Renal cortical epithelial cell (primary cell): ENCODE data around the gene SSX4B. TPM values are rescaled to one million over a fixed set of nuclear protein-coding genes. Genes with fewer than 3 reads are reported as not detected.
"Not testable (repeated sequence)": the region's sequence is repeated elsewhere in the genome, so short reads cannot be mapped to it uniquely, and the experiment has no call there.

ENCODE experiments used
- DNase-seq: peaks from one replicate; pipeline ENCODE4 v3.0.0-alpha.2; 2011; ENCODE audit warnings: low read depth
- total RNA-seq: library from RNA; depleted of rRNA; stranded (reverse); fragments of >200 nt; gene quantifications from 2 replicates; pipeline ENCODE4 v1.2.3, GENCODE V29; 2014

Gene SSX4B, protein sequence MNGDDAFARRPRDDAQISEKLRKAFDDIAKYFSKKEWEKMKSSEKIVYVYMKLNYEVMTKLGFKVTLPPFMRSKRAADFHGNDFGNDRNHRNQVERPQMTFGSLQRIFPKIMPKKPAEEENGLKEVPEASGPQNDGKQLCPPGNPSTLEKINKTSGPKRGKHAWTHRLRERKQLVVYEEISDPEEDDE
- total RNA-seq: not detected in 2 replicates

DNA sequence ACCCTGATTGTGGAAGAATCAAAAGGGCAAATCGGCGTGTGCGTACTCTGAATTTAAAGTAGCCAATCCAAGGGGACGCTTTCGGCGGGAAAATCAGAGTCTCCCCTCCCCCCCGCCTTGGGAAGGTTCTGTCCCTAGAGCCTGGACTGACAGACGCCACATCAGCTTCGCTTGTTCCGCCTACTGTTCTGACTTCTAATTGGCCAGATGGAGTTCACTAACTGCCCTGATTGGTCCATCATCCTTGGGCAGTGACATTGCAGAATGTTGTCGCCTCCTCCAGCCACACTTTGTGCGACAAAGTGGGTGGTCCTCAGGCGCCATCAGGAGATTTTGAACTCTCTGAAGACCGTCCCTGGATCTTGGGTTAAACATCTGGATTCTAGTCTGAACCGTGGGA, at the start of gene SSX4B:
Gene SSX4B (minus strand): TSS at position 101 of the 400 bp plus-strand sequence. CDS start 588 bp downstream, outside the sequence.
- DNase-seq: not testable (repeated sequence)

GRCh38 chrX:48460606-48461005, 48.8 kb upstream of the SSX4B start:
- DNase-seq: no peak

GRCh38 chrX:48460031-48460430, 48.3 kb upstream of the SSX4B start:
- no peak for DNase-seq

DNA sequence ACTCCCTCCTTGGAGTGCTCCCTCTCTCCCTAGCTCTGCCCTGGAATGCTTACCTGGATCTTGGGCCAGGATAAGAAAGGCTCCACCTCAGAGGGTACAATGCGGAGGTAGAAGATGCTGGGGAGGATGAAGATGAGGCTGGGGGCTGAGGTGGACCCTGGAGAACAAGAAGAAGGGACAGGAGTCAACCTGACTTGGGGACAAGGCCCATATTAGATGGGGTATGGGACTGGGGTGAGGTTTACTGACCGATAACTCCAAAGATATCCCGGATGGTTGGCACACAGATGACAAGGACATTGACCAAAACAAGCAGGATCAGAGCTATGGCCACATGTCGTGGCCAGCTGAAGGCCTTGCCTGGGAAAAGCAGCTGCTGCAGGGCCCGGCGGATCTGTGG, 47.7 kb upstream of the SSX4B start:
- DNase-seq: no peak

DNA sequence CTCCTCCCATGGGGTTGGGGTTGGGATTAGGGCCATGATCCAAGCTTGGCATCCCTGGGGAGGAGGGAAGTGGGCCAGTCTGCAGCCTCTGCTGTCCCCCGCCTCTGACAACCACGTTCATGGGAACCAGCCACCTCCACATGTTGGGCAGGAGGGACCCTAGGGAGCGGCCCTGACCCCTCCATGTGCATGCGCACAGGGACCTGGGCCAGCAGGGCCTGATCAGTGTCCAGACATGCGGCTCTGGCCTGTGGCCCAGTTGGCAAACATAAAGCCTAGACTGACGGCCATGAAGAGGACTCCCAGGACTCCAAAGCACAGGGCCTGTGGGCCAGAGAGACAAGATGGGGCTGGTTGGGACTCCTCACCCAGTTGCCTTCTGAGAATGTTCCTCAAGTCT, 47.0 kb upstream of the SSX4B start:
- no peak for DNase-seq

- DNase-seq: no peak
These were observed 45.0 kb upstream of the SSX4B start for GRCh38 chrX:48456628-48457331.

DNA sequence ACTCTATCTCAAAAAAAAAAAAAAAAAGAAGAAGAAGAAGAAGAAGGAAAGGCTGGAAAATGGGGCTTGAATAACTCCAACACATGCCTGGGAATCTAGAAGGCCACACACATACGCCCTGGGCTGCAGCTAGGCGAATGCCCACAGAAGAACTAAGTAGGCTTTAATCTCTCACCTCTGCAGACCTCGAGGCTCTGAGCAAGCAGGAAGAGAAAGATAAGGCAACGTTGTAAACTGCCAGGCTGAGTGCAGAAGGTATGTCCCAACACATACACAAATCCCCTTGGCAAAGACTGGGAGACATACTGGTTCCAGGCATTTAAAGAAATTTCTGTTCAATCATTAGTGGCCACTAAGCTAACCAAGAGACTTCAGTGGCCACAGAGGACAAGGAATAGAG, 39.9 kb upstream of the SSX4B start:
- DNase-seq: no peak

DNA sequence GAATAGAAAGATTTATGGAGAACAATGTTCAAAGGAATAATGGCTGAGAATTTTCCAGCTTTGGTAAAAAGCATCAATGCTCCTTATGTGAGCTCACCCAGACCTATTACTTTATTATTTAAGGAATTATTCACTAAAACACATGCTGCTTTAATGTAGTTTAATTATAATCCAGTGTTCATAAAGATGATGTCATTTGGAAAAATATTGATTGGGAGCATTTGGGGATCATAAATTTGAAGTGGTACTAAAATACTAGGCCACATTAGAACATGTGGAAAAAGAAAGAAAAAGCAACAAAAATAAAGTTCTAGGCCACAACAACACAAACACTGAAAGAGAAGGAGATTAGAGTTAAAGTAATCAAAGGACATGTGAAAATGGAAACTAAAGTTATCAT, 38.3 kb upstream of the SSX4B start:
- DNase-seq: no peak

GRCh38 chrX:48447201-48447600, 35.4 kb upstream of the SSX4B start:
- not testable (repeated sequence) for DNase-seq

DNA sequence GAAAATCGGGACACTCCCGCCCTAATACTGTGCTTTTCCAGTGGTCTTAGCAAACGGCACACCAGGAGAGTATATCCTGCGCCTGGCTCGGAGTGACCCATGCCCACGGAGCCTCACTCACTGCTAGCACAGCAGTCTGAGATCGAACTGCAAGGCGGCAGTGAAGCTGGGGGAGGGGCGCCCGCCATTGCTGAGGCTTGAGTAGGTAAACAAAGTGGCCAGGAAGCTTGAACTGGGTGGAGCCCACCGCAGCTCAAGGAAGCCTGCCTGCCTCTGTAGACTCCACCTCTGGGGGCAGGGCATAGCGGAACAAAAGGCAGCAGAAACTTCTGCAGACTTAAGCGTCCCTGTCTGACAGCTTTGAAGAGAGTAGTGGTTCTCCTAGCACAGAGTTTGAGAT, 22.0 kb upstream of the SSX4B start:
- DNase-seq: not testable (repeated sequence)

- peak; percentile 11 for DNase-seq
These were observed 18.4 kb upstream of the SSX4B start for GRCh38 chrX:48430166-48430565.

GRCh38 chrX:48429606-48430005, 17.8 kb upstream of the SSX4B start:
- DNase-seq: not testable (repeated sequence)

DNA sequence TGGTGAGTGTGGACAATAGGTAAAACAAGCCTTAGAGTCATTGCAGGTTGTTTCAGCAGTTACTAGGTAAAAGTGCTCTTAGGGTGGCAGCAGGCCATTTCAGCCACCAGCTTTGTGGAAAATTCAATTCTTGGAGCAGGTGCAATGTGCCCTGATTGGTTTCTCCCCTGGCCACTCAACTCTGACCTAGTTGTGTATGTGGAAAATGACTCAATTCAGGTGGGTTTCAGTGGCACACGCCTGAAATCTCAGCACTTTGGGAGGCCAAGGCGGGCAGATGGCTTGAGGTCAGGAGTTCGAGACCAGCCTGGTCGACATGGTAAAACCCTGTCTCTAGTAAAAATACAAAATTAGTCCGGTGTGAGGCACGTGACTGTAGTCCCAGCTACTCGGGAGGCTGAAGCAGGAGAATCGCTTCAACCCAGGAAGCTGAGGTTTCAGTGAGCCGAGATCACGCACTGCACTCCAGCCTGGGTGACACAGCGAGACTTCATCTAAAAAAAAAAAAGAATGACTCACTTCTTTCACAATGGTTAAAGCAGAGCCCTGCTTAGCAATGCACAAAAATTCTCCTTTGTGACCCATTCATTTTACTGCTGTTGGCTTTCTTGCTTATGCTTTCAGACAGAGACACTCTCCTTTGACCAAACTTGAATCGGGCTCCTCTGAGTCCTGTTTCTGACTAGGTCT, 15.4 kb upstream of the SSX4B start:
- not testable (repeated sequence) for DNase-seq

DNA sequence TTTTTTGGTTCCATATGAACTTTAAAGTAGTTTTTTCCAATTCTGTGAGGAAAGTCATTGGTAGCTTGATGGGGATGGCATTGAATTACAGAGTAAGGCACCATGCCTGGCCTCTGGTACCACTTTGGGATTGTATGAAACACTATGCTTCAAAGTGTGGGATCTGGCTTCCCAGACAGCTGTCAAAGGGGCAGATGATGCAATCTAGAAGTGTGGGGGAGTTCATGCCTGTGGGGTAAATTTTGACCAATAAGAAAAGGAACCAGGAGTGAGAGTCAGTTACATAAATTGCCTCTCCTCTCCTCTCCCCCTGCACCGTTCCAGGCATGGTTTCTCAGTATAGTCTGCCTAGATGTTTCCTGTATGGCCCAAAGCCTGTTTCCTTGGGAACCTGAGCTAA, 13.9 kb downstream of the SSX4B start:
- DNase-seq: not testable (repeated sequence)

DNA sequence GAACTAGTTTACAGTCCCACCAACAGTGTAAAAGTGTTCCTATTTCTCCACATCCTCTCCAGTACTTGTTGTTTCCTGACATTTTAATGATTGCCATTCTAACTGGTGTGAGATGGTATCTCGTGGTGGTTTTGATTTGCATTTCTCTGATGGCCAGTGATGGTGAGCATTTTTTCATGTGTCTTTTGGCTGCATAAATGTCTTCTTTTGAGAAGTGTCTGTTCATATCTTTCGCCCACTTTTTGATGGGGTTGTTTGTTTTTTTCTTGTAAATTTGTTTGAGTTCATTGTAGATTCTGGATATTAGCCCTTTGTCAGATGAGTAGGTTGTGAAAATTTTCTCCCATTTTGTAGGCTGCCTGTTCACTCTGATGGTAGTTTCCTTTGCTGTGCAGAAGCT, 14.8 kb downstream of the SSX4B start:
- not testable (repeated sequence) for DNase-seq

DNA sequence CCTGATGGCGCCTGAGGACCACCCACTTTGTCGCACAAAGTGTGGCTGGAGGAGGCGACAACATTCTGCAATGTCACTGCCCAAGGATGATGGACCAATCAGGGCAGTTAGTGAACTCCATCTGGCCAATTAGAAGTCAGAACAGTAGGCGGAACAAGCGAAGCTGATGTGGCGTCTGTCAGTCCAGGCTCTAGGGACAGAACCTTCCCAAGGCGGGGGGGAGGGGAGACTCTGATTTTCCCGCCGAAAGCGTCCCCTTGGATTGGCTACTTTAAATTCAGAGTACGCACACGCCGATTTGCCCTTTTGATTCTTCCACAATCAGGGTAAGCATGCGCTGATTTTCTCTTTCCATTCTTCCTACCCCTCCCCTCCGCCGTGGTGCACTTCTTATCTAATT, 28.5 kb downstream of the SSX4B start, which contains the start of gene SSX4:
Gene SSX4 (plus strand): TSS at position 301 of the 400 bp plus-strand sequence. CDS start 515 bp downstream, outside the sequence.
- DNase-seq: not testable (repeated sequence)

DNA sequence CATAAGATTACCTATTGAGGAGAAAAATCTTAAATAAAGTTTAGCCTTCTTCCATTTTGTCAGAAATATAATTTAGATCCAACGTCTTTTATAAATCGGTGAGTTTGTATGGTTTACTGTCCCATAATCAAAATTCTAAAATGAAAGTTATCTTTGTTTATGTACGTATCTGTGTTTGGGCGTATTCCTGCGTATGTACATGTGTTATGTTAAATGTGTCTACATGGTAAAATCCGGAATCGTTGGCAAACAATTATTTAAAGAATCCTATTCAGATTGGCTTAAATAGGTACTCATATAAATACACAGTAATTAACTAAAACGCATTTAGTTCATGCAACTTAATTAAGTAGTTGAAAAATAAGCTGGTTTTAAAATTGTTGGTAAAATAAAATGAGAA, 41.4 kb downstream of the SSX4B start:
- DNase-seq: not testable (repeated sequence)

GRCh38 chrX:48367717-48368408, 43.9 kb downstream of the SSX4B start:
- DNase-seq: not testable (repeated sequence)

DNA sequence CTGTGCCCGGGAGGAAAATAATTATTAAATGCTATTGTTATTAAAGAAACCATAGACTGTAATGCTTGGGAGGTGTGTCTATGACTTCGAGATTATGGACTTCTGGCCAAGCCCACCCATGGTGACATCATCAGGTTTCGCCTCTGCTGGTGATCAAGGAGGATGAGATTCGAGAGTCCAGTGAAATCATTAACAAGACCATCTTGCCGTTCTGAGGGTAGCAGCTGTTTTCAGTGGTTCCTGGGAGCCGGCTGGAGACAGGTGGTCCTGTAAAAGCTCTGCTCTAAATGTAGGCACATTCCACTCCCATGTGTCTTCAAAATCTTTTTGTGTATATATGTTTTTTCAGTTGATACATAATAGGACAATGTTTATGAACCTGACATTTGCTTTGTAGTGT, 52.5 kb downstream of the SSX4B start:
- not testable (repeated sequence) for DNase-seq

DNA sequence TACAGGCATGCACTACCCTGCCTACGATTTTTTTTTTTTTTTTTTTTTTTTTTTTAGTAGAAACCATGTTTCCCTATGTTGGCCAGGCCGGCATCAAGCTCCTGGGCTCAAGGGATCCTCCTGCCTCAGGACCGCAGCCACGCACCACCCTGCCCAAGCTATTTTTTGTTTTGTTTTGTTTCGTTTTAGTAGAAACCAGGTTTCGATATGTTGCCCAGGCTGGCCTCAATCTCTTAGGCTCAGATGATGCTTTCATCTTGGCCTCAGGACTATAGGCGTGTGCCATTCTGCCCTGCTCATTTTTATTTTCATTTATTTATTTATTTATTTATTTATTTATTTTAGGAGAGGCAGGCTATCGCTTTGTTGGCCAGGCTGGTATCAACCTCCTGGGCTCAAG, 54.1 kb downstream of the SSX4B start:
- no peak for DNase-seq

DNA sequence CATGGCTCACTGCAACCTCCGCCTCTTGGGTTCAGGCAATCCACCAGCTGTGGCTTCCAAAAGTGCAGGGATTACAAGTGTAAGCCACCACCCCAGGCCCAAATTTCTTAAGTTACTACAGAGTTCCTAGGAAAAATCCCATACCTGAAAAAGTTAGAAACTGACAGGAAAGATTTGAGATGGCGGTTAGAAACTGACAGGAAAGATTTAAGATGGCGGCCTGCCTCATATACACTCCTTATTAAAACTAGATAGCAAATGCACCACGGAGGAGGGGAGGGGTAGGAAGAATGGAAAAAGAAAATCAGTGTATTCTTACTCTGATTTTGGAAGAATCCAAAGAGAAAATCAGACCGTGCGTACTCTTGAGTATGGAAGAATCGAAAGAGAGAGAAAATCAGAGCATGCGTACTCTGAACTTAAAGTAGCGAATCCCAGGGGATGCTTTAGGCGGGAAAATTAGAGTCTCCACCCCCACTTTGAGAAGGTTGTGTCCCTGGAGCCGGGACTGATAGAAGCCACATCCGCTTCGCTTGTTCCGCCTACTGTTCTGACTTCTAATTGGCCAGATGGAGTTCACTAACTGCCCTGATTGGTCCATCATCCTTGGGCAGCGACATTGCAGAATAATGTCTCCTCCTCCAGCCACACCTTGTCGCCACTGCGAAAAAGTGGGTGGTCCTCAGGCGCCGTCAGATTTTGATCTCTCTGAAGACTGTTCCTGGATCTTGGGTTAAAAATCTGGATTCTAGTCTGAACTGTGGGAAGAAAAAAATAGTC, 55.3 kb downstream of the SSX4B start, which contains the start of gene SSX3:
Gene SSX3 (minus strand): TSS at position 389 of the 780 bp plus-strand sequence. CDS start 1,454 bp downstream, outside the sequence.
- DNase-seq: not testable (repeated sequence)
